HG02571 (cell line): ENCODE results near the gene MAP3K2.

Source experiments
- ATAC-seq: cut with Tn5 transposase; IDR thresholded peaks from one replicate; pipeline ENCODE4 v1.9.1; 2021; ENCODE audit warnings: mild to moderate bottlenecking, moderate library complexity; ENCODE audit not compliant: unreplicated experiment

The MAP3K2 gene

GRCh38 chr2:127386246-127386645 lies 1.5 kb downstream of the MAP3K2 start:
- ATAC-seq, result no peak

DNA sequence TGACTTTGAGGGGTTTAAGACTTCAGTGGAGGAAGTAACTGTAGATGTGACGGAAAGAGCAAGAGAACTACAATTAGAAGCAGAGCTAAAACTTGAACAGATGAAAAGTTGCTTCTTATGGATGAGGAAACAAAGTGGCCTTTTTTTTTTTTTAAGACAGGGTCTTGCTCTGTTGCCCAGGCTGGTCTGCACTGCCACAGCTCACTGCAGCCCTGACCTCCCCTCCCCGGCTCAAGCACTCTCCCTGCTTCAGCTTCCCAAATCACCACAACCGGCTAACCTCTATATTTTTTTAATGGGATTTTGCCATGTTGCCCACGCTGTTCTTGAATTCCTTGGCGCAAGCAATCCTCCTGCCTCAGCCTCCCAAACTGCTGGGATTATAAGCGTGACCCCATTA lies 3.2 kb downstream of the MAP3K2 start:
- ATAC-seq, result no peak

- ATAC-seq, result no peak
Measured at GRCh38 chr2:127382831-127383230, 4.9 kb downstream of the MAP3K2 start.

DNA sequence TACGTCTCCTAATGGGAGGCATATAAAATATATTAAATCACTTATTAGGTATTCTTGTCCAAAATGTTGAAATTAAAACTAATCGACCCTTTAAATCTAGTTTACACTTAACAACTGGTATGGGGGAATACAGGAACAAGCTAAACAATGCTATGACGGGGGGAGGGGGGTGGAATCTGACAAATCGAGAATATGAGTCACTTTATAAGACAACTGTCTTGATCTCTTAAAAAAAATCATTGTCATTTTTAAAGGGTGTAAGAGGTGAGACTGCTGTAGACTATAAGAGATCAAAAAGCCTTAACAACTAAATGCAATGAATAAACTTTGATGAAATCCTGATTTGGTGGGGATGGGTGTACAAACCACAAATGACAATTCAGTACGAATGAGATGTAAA lies 6.0 kb downstream of the MAP3K2 start:
- ATAC-seq, result no peak

DNA sequence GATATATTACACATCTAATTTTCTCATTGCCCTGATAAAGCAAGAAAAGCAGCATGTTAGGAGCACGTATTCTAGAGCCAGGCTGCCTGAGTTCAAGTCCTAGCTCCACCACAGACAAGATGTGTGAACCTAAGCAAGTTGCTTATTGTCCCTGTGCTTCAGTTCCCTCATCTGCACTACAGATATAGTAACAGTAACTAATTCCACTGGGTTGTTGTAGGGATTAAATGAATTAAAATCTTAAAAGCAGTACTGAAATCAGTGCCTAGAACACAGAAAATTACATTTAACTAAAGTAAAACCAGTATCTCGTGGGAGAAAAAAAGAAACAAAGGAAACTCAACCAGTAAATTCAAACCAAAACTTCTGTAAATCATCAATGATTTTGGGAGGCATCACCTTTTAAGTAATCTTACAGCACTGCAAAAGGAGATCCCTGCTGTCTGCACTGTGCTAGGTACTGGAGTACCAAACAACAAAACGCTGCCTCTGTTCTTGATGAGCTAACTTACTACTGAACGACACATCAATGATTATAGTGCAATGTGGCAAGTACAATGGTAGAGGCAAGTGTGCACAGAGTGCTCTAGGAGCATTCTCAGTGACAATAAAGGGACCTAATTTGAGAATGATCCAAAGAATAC lies 7.9 kb downstream of the MAP3K2 start:
- ATAC-seq, result no peak

DNA sequence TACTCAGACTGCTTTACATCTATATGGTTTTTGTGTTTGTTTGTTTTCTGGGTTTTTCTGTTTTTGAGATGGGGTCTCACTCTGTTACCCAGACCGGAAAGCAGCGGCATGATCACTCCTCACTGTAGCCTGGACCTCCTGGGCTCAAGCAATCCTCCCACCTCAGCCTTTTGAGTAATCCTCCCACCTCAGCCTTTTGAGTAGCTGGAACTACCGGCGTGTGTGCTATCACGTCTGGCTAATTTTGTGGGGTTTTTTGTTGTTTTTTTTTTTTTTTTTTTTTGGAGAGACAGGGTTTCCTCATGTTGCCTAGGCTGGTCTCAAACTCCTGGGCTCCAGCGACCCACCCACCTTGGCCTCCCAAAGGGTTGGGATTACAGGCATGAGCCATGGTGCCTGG lies 9.1 kb downstream of the MAP3K2 start:
- no peak for ATAC-seq

GRCh38 chr2:127377262-127377661 lies 10.5 kb downstream of the MAP3K2 start:
- no peak for ATAC-seq

DNA sequence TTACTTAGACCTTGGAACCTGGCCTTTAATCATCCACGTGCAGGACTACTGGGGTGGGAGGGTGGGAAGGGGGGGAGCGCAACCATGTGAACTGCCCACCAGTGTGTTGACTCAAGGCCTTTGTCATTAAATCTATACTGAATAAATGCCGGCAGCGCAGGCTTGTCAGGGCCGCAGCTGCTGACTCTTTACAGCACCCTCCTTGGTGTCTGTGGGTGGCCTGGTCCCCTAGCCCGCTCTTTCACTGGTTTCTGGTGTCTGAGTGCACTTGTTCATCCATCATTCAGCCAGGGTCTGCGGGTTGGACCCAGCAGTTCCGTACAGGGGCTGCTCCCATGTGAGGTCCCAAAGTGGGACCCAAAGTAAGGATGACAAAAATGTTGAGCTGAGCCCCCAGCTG lies 11.5 kb downstream of the MAP3K2 start:
- ATAC-seq, result no peak

GRCh38 chr2:127373362-127374083 lies 14.3 kb downstream of the MAP3K2 start:
- no peak for ATAC-seq

- no peak for ATAC-seq
Measured at GRCh38 chr2:127371037-127371436, 16.7 kb downstream of the MAP3K2 start.

DNA sequence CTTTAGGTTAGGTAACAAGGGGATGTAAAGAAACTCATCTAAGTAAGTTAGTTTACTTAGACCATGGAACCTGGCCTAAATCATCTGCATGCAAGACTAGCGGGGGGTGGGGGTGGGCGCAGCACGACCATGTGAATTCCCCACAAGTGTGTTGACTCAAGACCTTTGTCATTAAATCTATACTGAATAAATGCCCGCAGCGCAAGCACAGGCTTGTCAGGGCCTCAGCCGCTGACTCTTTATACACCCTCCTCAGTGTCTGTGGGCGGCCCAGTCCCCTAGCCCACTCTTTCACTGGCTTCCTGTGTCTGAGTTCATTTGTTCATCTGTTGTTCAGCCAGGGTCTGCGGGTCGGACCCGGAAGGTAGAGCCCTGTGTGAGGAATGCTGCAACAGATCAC lies 17.8 kb downstream of the MAP3K2 start:
- no peak for ATAC-seq

DNA sequence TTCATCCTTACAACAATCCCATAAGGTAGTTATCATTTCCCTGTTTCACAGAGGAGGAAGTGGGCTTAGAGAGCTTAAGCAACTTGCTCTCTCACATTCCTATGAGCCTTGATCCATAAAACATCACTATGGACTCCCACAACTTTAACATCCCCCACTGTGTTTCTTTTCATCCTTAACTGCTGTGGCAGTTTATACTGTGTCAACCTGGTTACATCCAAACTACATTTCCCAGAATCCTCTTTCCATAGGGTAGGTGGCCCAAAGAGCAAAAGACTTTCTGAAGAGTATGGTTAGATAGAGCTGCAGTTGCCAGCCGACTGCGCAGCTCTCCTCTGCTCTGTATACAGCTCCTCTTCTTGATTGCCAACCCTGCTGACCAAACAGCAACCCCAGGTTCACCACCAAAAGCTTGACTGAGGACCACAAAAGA lies 22.5 kb downstream of the MAP3K2 start:
- no peak for ATAC-seq

GRCh38 chr2:127362971-127363370 lies 24.8 kb downstream of the MAP3K2 start:
- ATAC-seq, result no peak

DNA sequence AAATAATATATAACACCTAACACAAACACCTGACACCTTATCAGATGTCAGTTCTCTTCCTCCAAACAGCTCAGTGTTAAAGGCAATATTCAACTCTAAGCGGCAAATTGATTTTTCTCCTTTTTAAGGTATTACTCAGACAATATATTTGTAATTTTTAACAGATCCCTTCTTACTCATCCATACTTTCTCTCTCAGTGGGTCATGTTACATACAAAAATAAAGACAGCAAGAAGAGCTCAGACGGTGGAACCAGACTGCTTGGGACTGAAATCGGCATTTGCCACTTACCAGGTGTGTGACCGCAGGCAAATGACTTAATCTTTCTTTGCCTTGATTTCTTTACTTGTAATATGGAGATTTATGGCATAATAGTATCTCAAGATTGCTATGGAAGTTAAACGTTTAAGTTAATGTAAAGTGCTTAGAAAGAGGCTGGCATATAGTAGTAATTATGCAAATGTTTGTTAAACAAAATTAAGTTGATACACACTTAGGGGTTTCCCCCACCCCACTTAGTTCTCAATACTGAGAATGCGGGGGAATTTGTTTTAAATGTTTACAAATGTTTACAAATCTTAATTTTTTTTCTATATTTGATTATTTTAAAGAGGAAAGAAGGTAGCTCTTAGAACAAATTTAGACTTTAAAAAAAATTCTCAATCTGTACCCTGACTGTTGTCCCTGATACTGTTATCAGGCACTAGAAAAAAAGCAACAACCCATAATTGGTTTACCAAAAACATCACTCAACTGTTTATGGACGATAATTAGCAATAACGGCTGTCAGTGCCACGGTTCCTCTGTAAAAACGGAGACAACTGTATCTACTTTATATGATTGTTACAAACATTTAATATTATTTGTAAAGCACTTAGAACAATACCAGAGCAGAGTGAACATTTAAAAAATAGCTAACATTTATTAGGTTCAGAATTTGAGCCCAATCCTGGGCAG lies 25.6 kb downstream of the MAP3K2 start:
- no peak for ATAC-seq

- ATAC-seq, result no peak
Measured at GRCh38 chr2:127360242-127360641, 27.5 kb downstream of the MAP3K2 start.

GRCh38 chr2:127359520-127359919 lies 28.3 kb downstream of the MAP3K2 start:
- no peak for ATAC-seq

- no peak for ATAC-seq
Measured at GRCh38 chr2:127358971-127359370, 28.8 kb downstream of the MAP3K2 start.

DNA sequence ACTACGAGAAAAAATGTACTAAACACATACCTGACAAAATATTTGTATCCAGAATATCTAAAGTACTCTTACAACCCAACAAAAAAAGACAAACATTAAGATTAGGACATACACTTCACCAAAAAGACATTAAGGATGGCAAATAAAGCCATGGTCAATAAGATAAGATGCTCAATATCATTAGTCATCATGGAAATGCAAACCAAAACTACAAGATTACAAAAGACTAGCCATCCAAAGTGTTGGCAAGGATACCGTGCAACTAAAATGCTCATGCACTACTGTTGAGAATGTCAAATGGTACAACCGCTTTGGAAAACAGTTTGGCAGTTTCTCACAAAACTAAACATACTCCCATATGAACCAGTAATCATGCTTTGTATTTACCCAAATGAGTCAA lies 29.7 kb downstream of the MAP3K2 start:
- no peak for ATAC-seq

DNA sequence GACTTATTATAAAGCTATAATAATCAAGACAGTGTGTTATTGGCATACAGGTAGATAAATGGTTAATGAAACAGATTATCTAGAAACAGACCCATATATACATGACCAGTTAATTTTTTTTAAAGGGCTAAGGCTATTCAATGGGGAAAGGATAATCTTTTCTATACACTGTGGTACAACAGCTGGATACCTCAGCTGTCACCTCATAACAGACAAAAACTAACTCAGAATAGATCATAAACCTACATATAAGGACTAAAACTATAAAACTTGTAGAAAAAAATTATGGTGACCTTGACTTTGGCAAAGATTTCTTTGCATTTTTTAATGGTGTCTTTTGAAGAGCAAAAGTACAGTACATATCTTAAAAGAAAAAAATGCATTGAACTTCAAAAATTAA lies 30.2 kb downstream of the MAP3K2 start:
- ATAC-seq, result no peak

GRCh38 chr2:127356531-127356930 lies 31.2 kb downstream of the MAP3K2 start:
- ATAC-seq, result no peak

DNA sequence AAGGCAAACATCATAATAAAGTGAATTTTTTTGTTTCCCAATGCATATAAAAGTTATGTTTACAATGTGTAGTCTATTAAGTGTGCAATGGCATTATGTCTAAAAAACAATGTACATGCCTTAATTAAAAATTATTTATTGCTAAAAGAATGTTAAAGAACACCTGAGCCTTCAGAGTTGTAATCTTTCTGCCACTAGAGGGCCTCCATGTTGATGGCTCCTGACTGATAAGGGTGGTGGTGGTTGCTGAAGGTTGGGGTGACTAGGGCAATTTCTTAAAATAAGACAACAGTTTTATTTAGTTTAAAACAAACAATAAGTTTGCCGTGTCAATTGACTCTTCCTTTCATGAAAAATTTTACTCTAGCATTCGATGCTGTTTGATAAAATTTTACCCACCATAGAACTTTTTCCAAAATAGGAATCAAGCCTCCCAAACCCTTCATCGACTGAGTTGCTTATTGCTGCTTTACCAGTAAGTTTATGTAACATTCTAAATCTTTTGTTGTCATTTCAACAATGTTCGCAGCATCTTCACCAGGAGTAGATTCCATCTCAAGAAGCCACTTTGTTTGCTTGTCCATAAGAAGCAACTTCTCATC lies 32.3 kb downstream of the MAP3K2 start:
- ATAC-seq, result no peak
